Hippocampal formation (tissue), 2 donors: ENCODE results near the gene TMEM43.

Source experiments
- DNase-seq, 2 donors: peaks; one replicate each; lab custom pipeline; 2025; lab: John Stamatoyannopoulos, UW

Gene TMEM43

GRCh38 chr3:14121859-14122258 is 3.0 kb upstream of the TMEM43 start:
- DNase-seq: no peak

GRCh38 chr3:14122301-14122700 is 2.6 kb upstream of the TMEM43 start:
- no peak for DNase-seq

DNA sequence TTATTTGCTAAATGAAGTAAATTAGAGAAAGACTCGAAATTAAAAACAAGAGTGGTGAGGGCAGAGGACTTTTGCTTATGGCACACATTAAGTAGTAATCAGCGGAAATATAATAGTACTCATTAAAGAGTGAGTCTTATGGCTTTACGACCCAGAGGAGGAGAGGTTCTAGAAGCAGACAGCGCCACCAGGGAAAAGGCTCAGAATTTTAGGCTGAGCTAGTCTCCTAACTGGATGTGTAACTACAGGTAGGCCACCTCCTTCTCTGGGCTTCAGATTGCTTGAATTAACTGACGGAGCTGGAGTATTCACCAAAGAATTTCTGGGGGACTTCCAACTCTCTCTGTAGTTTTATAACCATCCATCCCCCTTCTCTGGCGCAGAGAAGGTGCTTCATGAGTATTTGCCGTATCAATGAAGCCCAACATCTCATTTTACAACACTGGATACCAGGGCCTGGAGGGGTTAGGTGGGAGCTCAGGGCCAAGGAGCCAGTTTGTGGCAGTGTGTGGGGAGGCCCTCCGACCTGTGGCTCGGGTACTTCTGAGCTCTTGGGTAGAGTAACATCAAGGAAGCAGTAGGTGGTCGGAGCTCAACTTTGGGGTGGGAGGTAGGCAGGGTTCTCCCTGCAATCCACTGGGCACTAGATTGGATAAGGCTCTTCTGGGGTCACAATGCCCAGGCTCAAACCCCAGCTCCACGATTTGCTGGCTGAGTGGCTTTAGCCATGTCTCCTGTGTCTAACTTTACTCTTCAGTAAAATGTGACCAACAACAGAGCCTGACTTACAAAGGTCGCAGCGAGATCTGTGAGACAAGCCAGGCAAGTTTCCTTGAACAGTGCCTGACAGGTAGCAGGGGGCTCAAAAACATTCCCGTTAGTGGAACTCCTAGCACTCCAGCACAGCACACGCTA is 1.3 kb upstream of the TMEM43 start:
- DNase-seq: no peak

- DNase-seq: peak; percentile 45 to 79
Measured at GRCh38 chr3:14124223-14124614, 633 bp upstream of the TMEM43 start.

GRCh38 chr3:14125193-14126016 is 553 bp downstream of the TMEM43 start:
- no peak for DNase-seq

GRCh38 chr3:14126017-14126886 is 1.4 kb downstream of the TMEM43 start:
- DNase-seq: no peak

- DNase-seq: no peak
Measured at GRCh38 chr3:14126887-14127505, 2.1 kb downstream of the TMEM43 start.

GRCh38 chr3:14127516-14128161 is 2.8 kb downstream of the TMEM43 start:
- DNase-seq: no peak

DNA sequence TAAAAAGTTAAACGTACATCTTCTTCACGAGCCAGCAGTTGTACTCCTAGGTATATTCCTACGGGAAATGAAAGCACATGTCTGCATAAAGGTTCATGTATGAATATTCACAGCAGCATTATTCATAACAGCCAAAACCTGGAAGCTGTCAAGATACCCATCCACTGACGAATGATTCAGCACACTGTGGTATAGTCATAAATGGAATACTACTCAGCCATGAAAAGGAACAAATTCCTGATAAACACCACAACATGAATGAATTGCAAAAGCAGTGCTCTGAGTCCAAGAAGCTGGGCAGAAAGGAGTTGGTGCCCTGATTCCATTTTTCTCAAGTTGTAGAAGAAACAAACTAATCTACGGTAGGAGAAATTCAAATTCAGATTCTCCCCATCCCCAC is 3.9 kb downstream of the TMEM43 start:
- no peak for DNase-seq

DNA sequence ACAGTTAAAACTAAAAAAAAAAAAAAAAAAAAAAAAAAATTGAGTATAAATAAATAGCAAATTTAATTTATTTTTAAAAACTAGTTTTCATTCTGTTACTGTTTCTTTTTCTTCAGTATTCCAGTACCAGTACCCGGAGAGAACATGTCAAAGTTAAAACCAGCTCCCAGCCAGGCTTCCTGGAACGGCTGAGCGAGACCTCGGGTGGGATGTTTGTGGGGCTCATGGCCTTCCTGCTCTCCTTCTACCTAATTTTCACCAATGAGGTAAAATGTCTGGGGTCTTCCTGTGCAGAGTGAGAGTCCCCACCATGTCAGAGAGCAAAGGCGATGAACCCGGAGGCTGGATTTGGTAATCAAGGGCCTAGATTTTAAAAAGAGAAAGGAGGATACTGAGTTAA is 4.4 kb downstream of the TMEM43 start:
- DNase-seq: no peak

- DNase-seq: no peak
Measured at GRCh38 chr3:14130230-14130629, 5.4 kb downstream of the TMEM43 start.

- DNase-seq: no peak
Measured at GRCh38 chr3:14130707-14131106, 5.9 kb downstream of the TMEM43 start.

DNA sequence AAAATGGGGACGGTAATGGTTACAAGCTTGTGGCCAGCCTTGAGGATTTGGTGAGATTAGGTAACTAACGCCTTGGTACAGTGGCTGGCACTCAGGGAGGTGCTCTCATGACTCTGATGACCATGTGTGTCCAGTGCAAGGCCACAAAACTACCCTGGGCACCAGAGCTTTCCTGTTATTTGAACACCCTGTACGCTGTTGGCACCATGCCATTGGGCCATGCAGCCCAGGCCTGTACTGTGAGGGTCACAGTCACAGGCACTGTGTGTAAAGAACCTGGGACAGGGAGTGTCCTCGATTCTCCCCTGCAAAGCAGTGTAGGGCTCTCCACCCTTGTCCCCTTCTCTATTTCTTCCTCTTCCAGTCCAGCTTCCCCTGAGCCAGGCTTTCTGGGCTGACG is 6.3 kb downstream of the TMEM43 start:
- no peak for DNase-seq

GRCh38 chr3:14132120-14132519 is 7.3 kb downstream of the TMEM43 start:
- DNase-seq: no peak

- DNase-seq: no peak
Measured at GRCh38 chr3:14132689-14133088, 7.8 kb downstream of the TMEM43 start.

DNA sequence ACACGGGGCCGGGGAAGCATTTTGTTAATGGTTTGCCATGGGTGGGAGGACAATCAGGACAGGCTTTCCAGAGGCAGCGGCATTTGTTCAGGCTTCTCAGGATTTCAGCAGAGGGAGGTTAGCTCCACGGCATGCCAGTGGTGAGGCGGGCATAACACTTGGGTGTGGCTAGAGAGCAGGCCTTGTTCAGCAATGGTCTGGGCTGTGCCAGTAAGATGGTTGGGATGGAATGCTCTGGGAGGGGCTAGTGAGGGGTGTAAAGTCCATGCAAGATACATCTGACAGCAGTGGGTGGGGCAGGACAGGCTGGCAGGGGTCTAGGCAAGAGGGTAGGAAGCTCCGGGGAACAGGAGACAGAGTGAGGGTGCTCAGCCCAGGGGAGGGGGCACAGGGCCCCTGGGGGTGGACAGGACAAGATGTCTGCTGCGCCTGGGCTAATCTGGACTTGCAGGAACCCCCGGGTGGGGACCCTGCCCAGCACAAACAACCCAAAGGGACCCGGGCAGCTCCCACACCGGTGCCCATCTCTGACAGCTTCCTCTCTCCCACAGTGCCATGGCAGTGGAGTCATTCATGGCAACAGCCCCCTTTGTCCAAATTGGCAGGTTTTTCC is 8.4 kb downstream of the TMEM43 start:
- DNase-seq: no peak

DNA sequence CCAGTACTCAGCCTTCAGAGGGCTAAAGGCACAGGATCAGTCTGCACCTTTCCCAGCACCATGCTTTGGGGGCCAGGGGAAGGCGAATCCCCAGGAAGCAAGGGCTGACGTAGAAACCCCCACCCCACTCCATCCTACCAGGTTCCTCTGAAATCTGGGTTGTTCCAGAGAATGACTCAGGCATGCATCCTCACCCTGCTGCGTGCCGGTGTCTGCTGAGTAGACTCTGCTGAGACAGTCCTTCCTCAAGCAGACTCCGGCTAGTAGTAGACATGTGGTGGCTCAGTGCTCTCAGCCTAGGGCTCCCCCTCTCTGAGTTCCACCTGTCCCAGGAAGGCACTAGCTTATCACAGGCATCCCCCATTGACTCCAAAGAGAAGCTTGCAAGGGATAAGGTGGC is 9.0 kb downstream of the TMEM43 start:
- DNase-seq: no peak

GRCh38 chr3:14134291-14134690 is 9.4 kb downstream of the TMEM43 start:
- no peak for DNase-seq

GRCh38 chr3:14135581-14135980 is 10.7 kb downstream of the TMEM43 start:
- no peak for DNase-seq

- DNase-seq: no peak
Measured at GRCh38 chr3:14137004-14137403, 12.2 kb downstream of the TMEM43 start.

- DNase-seq: no peak
Measured at GRCh38 chr3:14137445-14137844, 12.6 kb downstream of the TMEM43 start.
